HepG2 (cell line): ENCODE measurements around the gene SMC6. TPM values are rescaled to one million over a fixed set of nuclear protein-coding genes. Genes with fewer than 3 reads are reported as not detected.

Experiments used
- CHCHD3 ChIP-seq: sonication (generic); formaldehyde crosslinking; IDR thresholded peaks from 2 replicates; pipeline ENCODE4 v1.8.0; 2022; ENCODE audit warnings: mild to moderate bottlenecking, missing genetic modification reagents, moderate library complexity
- EEA1 ChIP-seq: sonication (generic); formaldehyde crosslinking; IDR thresholded peaks from 2 replicates; pipeline ENCODE4 v1.5.1; 2020; ENCODE audit warnings: mild to moderate bottlenecking, missing genetic modification reagents, borderline replicate concordance
- KLF15 ChIP-seq: sonication (generic); formaldehyde crosslinking; IDR thresholded peaks from 2 replicates; pipeline ENCODE4 v1.8.1; 2023; ENCODE audit warnings: borderline replicate concordance, mild to moderate bottlenecking, inconsistent platforms, missing genetic modification reagents, mixed read lengths
- MAFG ChIP-seq: sonication (generic); formaldehyde crosslinking; IDR thresholded peaks from 2 replicates; pipeline ENCODE4 v1.5.1; 2020; ENCODE audit warnings: mild to moderate bottlenecking, missing genetic modification reagents
- NR2F2 ChIP-seq: IDR thresholded peaks from 2 replicates; pipeline ENCODE4 v1.6.1; 2012; ENCODE audit warnings: low read depth, inconsistent platforms, borderline replicate concordance
- RAD21 ChIP-seq: fragments of 450-650 bp; formaldehyde crosslinking; IDR thresholded peaks from 2 replicates; pipeline ENCODE4 v1.5.0; 2020; ENCODE audit warnings: mild to moderate bottlenecking
- SAP130 ChIP-seq: IDR thresholded peaks from 2 replicates; pipeline ENCODE4 v1.6.1; 2016; ENCODE audit warnings: low read depth
- SMARCC2 ChIP-seq: fragments of 450-650 bp; IDR thresholded peaks from 2 replicates; pipeline ENCODE4 v1.6.1; 2017; ENCODE audit warnings: antibody characterized with exemption, mild to moderate bottlenecking
- SP140L ChIP-seq: sonication (generic); formaldehyde crosslinking; IDR thresholded peaks from 2 replicates; pipeline ENCODE4 v1.4.0; 2020; ENCODE audit warnings: missing genetic modification reagents, borderline replicate concordance
- ZNF484 ChIP-seq: sonication (generic); formaldehyde crosslinking; IDR thresholded peaks from 2 replicates; pipeline ENCODE4 v1.5.1; 2020; ENCODE audit warnings: mild to moderate bottlenecking, low read depth, missing genetic modification reagents, borderline replicate concordance
- ZNF678 ChIP-seq: sonication (generic); formaldehyde crosslinking; IDR thresholded peaks from 2 replicates; pipeline ENCODE4 v1.4.0; 2020; ENCODE audit warnings: mild to moderate bottlenecking, missing genetic modification reagents
- ZSCAN29 ChIP-seq: sonication (generic); formaldehyde crosslinking; conservative IDR thresholded peaks from 2 replicates; pipeline ENCODE4 v1.4.0; 2020; ENCODE audit warnings: mild to moderate bottlenecking, missing genetic modification reagents
- polyA plus RNA-seq, 8 experiments: library from polyadenylated mRNA; depleted of rRNA in 3 of 8; stranded (reverse) in 7 of 8; unstranded in 1 of 8; fragments of >200 nt; fragmentation: Illumina TruSeq in 4 of 8; extraction: Trizol in 4 of 8; gene quantifications; 2 replicates each; pipeline versions ENCODE4 v1.2.1 to v1.2.3, GENCODE V29; 2011 to 2016; ENCODE audit warnings: low read depth in 4 of 8, missing spikeins in 1 of 8, mixed read lengths in 1 of 8; ENCODE audit not compliant: insufficient read depth in 1 of 8
- total RNA-seq, 5 experiments: library from RNA; depleted of rRNA; stranded (reverse); fragments of >200 nt; fragmentation: Illumina TruSeq; extraction: Trizol; gene quantifications; 2 replicates each; pipeline ENCODE4 v1.2.3, GENCODE V29; 2016; ENCODE audit warnings: low read depth in 1 of 5
- TF ChIP-seq, protein P1 (sequence below): sonication (generic); formaldehyde crosslinking; IDR thresholded peaks from 2 replicates; pipeline ENCODE4 v1.8.1; 2023; ENCODE audit warnings: missing genetic modification reagents, mild to moderate bottlenecking, borderline replicate concordance
- TF ChIP-seq, protein P2 (sequence below): sonication (generic); formaldehyde crosslinking; IDR thresholded peaks from 2 replicates; pipeline ENCODE4 v1.8.1; 2023; ENCODE audit warnings: mild to moderate bottlenecking, missing genetic modification reagents, borderline replicate concordance
- TF ChIP-seq, protein P3 (sequence below): sonication (generic); formaldehyde crosslinking; IDR thresholded peaks from 2 replicates; pipeline ENCODE4 v1.4.0; 2020; ENCODE audit warnings: missing genetic modification reagents
- TF ChIP-seq, protein P4 (sequence below): IDR thresholded peaks from 2 replicates; pipeline ENCODE4 v1.6.1; 2016
- TF ChIP-seq, protein P5 (sequence below): IDR thresholded peaks from 2 replicates; pipeline ENCODE4 v1.6.1; 2016; ENCODE audit warnings: missing biosample characterization, missing genetic modification reagents, low read depth
- TF ChIP-seq, protein P6 (sequence below): sonication (generic); formaldehyde crosslinking; IDR thresholded peaks from 2 replicates; pipeline ENCODE4 v1.8.1; 2022; ENCODE audit warnings: low read depth, mild to moderate bottlenecking, missing genetic modification reagents
- TF ChIP-seq, protein P7 (sequence below): sonication (generic); formaldehyde crosslinking; conservative IDR thresholded peaks from 2 replicates; pipeline ENCODE4 v1.4.0; 2020; ENCODE audit warnings: missing genetic modification reagents
- TF ChIP-seq, protein P8 (sequence below): sonication (generic); formaldehyde crosslinking; IDR thresholded peaks from 2 replicates; pipeline ENCODE4 v1.5.0; 2020; ENCODE audit warnings: missing genetic modification reagents

Gene SMC6
- total and polyA plus RNA-seq, 2 of the 13 experiments (the other 11 are each of a cell fraction or from before 2014, with no cell fraction given), result 18.9 to 55.3 TPM

DNA sequence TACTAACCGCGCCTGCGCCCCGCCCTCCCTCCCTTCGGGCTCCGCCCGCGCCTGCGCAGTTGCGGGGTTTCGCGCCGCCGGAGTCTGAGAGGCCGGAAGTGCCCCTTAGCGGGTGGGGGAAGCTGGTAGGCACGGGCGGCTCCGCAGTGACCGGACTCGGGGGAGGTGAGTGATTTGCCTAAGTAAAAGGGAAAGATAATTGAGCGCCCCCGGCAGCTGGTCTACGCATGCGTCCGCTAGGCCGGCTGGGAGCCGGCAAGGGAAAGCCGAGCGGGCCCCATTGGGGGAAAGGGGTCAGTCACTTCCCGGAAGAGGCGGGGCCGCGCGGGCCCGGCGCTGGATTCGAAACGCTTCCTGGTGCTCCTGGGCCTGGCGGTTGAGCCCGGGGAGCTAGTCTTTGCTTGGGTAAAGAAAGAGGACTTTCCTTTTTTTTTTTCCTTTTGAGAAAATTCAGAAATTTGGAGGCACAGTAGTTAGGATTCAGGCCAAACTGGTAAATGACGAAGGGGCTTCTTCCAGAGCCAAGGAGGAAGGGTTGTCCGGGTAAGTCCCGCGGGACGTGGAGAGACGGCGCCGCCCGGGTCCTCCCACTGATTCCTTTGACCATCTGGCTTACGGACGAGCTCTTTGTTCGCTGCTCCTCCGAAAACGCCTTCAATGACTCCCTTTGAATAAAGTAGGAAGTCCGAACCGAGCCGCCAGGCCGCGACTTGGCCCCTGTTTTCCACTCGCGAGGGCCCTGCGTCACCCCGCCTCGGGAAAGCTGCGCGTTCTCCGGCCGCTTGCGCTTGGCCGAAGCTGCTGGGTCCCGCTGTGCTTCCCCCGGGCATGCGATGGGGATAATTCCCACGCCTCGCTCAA, at the start of gene SMC6, which contains the start of gene GEN1 (continued):
- TF ChIP-seq, protein P1, sequence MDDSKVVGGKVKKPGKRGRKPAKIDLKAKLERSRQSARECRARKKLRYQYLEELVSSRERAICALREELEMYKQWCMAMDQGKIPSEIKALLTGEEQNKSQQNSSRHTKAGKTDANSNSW (CRISPR knock-in tag), result no peak
- no peak for TF ChIP-seq ZNF678 (CRISPR knock-in tag)
- TF ChIP-seq, protein P2, sequence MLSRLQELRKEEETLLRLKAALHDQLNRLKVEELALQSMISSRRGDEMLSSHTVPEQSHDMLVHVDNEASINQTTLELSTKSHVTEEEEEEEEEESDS (CRISPR knock-in tag), result no peak
- TF ChIP-seq RAD21 (CRISPR knock-in tag), result peak; percentile 30
- TF ChIP-seq, protein P3, sequence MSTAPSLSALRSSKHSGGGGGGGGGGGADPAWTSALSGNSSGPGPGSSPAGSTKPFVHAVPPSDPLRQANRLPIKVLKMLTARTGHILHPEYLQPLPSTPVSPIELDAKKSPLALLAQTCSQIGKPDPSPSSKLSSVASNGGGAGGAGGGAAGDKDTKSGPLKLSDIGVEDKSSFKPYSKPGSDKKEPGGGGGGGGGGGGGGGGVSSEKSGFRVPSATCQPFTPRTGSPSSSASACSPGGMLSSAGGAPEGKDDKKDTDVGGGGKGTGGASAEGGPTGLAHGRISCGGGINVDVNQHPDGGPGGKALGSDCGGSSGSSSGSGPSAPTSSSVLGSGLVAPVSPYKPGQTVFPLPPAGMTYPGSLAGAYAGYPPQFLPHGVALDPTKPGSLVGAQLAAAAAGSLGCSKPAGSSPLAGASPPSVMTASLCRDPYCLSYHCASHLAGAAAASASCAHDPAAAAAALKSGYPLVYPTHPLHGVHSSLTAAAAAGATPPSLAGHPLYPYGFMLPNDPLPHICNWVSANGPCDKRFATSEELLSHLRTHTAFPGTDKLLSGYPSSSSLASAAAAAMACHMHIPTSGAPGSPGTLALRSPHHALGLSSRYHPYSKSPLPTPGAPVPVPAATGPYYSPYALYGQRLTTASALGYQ (CRISPR knock-in tag), result no peak
- TF ChIP-seq, protein P4, sequence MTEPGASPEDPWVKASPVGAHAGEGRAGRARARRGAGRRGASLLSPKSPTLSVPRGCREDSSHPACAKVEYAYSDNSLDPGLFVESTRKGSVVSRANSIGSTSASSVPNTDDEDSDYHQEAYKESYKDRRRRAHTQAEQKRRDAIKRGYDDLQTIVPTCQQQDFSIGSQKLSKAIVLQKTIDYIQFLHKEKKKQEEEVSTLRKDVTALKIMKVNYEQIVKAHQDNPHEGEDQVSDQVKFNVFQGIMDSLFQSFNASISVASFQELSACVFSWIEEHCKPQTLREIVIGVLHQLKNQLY (CRISPR knock-in tag), result no peak
- TF ChIP-seq SMARCC2, result no peak
- TF ChIP-seq, protein P5, sequence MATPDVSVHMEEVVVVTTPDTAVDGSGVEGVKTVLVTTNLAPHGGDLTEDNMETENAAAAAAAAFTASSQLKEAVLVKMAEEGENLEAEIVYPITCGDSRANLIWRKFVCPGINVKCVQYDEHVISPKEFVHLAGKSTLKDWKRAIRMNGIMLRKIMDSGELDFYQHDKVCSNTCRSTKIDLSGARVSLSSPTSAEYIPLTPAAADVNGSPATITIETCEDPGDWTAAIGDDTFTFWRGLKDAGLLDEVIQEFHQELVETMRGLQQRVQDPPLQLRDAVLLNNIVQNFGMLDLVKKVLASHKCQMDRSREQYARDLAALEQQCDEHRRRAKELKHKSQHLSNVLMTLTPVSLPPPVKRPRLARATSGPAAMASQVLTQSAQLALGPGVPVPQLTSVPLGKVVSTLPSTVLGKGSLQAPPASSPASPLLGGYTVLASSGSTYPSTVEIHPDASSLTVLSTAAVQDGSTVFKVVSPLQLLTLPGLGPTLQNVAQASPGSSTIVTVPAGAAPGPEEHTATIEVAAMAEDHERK (CRISPR knock-in tag), result no peak
- peak; percentile 99 for TF ChIP-seq SAP130 (CRISPR knock-in tag)
- no peak for TF ChIP-seq ZNF484
- TF ChIP-seq NR2F2, result no peak
- no peak for TF ChIP-seq ZSCAN29 (CRISPR knock-in tag)
- TF ChIP-seq, protein P6, sequence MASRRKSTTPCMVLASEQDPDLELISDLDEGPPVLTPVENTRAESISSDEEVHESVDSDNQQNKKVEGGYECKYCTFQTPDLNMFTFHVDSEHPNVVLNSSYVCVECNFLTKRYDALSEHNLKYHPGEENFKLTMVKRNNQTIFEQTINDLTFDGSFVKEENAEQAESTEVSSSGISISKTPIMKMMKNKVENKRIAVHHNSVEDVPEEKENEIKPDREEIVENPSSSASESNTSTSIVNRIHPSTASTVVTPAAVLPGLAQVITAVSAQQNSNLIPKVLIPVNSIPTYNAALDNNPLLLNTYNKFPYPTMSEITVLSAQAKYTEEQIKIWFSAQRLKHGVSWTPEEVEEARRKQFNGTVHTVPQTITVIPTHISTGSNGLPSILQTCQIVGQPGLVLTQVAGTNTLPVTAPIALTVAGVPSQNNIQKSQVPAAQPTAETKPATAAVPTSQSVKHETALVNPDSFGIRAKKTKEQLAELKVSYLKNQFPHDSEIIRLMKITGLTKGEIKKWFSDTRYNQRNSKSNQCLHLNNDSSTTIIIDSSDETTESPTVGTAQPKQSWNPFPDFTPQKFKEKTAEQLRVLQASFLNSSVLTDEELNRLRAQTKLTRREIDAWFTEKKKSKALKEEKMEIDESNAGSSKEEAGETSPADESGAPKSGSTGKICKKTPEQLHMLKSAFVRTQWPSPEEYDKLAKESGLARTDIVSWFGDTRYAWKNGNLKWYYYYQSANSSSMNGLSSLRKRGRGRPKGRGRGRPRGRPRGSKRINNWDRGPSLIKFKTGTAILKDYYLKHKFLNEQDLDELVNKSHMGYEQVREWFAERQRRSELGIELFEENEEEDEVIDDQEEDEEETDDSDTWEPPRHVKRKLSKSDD (CRISPR knock-in tag), result no peak
- TF ChIP-seq EEA1 (CRISPR knock-in tag), result no peak
- TF ChIP-seq, protein P7, sequence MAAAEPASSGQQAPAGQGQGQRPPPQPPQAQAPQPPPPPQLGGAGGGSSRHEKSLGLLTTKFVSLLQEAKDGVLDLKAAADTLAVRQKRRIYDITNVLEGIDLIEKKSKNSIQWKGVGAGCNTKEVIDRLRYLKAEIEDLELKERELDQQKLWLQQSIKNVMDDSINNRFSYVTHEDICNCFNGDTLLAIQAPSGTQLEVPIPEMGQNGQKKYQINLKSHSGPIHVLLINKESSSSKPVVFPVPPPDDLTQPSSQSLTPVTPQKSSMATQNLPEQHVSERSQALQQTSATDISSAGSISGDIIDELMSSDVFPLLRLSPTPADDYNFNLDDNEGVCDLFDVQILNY, result peak; percentile 99
- no peak for TF ChIP-seq KLF15 (CRISPR knock-in tag)
- TF ChIP-seq CHCHD3 (CRISPR knock-in tag), result no peak
- no peak for TF ChIP-seq MAFG
- 0 out of 2 replicates have a peak, but pooled peaks have one; percentile 71 for TF ChIP-seq SP140L (CRISPR knock-in tag)
- TF ChIP-seq, protein P8, sequence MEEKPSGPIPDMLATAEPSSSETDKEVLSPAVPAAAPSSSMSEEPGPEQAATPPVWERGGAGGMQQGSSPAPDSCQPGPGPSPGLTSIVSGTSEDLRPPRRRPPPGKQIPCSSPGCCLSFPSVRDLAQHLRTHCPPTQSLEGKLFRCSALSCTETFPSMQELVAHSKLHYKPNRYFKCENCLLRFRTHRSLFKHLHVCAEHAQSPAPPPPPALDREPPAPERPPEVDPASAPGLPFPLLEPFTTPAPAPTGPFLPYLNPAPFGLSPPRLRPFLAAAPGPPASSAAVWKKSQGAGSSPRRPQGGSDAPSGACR (CRISPR knock-in tag), result no peak; the same call in 1 of the 2 replicates
